ENCODE data around the gene AGAP3.

AGAP3 gene

DNA sequence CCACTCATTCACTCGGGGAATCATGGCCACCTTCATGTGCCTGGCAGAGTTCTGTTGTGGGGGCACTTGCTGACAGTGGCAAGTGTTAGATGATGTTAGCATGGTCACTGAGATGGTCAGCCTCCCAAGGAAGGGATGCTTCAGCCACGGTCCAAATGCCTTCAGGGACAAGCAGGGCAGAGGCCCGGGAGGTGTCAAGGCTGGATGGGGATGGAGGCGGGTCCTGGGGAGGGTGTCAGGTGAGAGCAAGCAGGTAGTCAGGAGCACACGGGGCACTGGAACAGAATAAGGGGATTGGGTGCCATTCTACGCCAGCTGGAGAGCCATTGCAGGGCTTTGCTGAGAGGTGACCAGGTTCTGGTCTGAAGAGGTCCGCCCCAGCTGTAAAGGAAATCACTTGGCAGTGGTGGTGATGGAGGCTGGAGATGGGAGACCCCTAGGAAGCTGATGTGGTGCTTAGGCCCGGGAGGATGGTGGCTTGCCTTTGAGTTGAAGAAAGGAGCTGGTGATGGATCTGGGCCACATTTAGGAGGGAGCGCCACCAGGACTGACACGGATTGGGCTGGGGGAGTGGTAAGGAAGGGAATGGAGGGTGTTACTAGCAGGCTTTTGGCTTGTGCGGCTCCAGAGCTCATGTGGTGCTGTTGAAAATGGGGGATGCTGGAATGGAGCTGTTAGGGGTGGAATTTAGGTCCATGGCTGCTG lies 24.1 kb downstream of the AGAP3 start:
- DNase-seq: no peak

DNA sequence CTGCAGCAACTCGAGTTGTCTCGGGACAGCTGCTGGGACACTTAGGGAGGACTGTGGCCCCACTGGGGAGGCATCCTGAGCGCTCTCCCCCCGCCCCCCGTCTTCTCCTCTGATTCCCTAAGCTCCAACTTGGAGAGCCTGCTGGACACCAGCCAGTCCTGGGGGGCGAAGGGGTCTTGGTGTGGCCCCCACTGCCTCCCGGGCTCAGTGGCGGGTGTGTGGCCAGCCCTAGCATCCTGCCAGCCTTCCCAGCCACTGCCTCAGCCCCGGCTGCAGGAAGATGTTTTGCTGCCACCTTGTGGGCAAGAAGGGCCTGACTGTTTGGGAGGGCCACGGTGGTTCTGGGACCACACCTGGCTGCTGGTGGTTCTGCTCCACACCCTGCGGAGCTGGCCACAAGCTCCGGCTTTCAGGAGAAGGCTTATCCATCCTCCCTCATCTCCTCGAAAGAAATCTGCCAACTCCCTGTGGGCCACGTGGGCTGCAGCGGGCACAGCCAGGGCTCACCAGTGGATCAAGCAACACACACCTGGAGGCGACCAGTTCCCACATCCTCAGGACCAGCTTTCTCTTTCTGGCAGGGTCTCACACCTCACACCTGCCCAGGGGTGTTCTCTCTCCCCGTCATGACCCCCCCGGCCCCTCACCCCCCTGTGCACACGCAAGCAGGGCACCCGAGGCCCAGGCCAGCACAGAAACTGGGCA lies 24.8 kb downstream of the AGAP3 start:
- peak; percentile 14 to 42 for DNase-seq

DNA sequence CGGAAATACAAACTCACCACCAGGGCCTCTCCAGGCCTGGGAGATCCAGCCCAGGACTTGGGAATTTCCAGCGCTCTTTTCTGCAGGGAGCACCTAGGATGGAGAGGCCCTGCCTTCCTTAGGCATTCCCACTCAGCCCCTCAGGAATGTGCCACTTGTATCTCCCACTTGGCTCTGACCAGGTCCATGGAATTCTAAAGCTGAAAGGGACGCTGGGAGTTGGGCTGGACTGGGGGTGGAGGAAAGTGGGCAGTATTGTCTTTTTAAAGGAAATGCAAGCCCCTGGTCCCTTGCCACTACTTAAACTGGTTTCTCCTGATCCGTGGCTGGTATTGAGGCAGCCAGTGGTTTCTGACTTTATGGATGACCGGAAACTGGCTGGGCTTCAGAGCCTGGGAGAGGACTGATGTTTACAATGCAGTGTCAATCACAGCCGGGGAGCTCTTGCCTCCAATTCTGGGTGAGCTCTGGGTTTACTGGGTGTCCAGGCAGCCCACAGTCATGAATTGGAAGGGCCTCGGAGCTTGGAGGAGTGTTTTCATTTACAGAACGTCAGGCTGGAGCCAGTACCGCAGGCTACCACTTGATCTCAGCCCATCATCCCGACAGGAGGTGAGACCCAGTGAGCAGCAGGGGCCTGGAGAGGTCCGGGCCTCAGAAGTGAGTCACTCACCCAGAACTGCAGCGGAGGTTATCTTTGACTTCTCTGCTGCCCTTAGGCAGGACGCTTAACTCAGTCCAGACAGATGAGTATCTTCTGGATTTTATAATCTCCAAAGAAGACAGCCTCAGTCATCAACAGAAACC lies 27.3 kb downstream of the AGAP3 start:
- peak in 1 of 2 experiments; percentile 6 for DNase-seq

DNA sequence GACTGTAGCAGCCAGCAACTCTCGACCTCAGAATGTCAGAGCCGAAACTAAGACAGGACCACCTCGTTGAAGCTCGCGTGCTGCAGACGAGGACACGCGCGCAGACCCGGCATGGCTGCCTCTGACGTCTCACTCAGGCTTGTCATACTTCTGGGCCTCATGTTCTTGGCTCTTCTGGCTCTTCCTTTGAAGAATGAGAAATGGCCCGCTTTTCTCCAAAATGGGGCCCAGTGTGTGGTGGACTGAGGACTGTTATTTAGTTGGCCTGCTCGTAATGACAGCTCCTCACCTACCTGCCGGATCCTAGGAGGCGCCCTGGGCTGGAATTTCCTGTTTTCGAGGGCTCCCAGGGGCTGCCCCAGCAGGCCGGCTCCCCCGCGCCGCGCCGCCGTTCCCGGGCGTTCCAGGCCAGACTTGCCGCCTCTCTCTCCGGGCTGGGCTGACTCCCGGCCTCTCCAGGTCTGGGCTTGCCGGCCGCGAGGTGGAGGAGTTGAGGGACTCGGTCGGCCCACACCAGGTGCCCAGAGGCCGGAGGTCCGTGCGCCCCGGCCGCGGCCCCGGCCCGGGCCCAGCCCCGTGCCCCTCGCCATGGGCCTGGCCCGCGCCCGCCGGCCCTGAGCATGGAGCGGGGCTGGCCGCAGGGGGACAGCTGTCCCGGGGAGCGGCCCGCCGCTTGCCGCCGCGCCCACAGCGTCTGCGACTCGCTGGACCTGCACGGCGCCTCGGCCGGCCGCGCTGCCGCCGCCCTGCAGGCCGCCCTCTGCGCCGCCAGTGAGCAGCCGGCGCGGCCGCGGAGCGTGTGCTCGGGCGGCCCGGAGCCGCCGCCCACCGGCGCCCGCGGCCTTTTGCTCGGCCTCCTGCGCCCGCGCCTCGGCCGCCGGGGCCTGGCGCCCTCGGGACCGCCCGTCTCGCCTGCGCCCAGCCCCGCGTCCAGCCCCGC lies 28.1 kb downstream of the AGAP3 start:
- no peak for DNase-seq

DNA sequence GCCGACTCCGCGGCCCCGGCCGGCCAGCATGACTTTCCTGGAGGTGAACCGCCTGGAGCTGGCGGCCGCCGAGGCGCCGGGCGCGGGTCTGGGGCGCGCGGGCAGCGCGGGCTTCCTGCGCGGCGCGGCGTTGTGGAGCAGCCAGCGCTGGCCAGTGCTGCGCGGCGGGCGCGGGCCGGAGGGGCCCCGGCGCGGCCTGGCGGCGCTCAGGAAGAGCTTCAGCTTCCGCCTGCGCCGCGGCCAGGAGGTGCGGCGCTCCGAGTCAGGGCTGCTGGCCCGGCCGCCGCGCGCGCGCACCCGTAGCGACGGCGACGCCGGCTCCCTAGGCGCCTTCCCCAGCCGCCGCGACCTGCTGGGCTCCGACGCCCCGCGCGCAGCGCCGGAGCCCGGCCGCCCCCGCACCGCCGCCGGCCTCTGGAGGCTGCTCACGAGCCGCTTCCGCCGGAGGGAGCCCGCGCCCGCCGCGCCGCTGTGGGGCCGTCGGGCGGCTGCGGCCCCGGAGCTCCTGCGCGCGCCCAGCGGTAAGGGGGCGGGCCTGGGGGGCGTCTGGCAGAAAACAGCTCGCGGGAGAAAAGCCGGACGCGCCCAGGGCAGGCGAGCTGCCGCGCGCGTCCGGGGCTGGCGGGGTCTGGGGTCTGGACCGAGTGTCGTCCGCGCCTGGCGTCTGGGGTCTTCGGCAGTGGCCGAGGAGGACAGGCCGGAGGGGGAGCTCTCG lies 29.0 kb downstream of the AGAP3 start:
- DNase-seq: no peak

DNA sequence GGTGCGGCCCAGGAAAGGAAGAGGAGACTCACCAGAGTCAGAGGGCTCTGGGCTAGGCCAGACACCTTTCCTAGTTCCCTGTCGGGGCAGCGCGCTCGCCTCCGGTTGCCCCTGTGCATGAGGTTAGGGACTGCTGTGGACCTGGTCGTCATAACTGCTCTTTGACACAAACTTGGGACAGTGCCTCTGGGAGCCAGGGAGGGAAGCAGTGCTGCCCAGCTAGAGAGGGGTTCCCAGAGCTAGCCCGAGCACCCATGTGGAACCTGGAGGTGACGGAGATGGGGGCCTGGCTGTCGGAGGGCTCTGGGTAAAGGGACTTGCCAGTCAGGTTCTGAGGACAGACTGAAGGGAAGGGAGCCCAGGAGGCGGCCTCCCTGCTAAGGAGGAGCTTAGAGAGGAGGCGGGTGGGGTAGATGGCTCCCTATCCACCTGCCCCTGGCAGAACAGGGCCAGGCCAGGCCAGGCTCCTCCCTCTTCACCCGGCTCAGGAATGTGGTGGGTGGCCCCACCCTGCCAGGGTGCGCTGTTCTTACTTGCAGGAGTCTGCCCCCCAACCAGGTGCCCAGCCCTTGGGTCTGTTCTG lies 29.7 kb downstream of the AGAP3 start:
- DNase-seq: no peak

DNA sequence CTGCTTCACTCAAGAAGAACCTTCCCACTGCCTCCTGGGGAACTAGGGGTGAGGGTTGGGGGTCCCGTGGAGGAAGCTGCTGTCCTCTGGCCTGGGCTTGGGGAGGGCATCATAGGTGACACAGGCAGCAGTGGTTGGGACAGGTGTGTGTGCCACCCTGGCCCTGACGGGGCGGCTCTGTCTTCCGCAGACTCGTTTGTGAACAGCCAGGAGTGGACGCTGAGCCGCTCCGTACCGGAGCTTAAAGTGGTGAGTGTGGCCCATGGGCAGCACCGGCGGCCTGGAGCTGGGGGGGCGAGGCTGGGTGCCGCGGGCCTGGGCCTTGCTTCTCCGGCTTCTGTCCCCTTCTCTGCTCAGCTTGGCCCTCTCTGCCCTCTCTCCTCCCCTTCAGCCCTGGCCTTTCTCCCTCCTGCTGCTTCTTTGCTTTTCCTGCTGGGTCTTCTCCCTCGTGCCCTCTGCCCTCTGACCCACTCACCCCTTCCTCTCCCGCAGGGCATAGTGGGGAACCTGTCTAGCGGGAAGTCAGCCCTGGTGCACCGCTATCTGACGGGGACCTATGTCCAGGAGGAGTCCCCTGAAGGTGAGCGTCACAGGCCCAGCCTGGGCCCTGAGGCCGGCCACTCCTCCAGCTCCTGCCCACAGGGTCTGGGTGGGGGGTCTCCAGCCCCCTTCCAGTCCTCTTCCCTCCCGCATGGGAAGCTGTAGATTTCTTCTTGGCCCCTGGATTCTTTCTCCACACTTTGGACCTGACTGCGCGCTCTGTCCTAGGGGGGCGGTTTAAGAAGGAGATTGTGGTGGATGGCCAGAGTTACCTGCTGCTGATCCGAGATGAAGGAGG lies 30.5 kb downstream of the AGAP3 start:
- DNase-seq: no peak

DNA sequence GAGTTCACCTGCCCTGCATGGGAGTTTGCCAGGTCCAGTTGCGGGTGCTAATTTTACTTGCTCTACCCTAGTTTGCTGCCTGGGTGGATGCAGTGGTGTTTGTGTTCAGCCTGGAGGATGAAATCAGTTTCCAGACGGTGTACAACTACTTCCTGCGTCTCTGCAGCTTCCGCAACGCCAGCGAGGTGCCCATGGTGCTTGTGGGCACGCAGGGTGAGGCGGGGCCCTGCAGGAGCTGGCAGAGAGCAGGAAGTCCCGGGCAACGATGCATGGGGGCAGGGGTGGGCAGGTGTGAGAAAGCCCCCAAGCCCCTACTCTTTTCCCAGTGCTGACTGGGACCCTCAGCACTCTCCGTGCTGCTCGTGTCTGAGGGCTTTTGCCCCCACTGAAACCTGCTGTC lies 31.3 kb downstream of the AGAP3 start:
- no peak for DNase-seq

DNA sequence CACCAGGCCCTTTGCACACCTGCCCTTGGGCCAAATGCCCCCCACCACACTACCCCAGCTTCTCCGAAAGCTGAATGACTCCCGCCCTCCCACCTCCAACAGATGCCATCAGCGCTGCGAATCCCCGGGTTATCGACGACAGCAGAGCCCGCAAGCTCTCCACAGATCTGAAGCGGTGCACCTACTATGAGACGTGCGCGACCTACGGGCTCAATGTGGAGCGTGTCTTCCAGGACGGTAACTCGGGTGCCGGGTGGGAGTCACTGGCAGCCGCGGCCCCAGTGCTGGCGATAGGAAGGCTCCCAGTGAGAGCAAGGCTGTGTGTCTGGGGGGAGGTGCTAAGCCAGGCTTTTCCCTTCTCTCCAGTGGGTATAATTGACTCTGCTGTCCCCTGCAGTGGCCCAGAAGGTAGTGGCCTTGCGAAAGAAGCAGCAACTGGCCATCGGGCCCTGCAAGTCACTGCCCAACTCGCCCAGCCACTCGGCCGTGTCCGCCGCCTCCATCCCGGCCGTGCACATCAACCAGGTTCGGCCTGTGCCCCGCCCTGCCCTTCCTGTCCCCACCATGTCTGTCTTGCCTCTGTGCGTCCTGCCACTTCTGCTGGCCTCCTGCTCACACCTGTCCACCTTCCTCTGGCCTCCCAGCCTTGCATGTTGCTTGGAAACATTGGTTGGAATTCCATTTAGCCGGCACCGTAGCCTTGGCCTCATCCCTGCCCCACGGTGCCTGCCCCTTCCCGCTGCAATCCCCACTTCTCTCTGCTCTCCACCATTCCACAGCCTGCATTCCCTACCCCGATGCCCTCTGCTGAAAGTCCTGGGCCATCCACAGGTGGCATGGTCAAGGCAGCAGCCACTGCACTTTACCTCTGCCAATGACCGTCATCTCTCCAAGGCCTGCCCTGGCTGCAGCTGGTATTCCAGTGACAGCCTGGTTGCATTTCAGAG lies 32.1 kb downstream of the AGAP3 start:
- no peak for DNase-seq

DNA sequence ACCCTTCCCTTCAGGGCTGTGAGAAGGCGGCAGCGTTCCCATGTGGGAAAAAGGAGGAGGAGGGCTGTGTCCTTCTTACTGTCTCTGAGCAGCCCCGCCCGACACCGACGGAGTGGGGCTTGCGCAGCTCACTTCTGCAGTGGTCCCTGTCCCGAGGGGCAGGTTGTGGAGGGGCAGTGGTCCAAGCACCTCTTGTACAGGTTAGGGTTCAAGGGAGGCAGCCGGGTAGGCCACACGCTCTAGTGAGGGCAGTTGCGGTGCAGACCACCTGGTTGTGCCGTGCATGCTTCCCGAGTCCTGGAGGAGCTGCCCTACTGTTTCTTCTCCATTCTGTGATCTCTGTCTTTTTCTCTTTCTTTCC lies 32.8 kb downstream of the AGAP3 start:
- no peak for DNase-seq

DNA sequence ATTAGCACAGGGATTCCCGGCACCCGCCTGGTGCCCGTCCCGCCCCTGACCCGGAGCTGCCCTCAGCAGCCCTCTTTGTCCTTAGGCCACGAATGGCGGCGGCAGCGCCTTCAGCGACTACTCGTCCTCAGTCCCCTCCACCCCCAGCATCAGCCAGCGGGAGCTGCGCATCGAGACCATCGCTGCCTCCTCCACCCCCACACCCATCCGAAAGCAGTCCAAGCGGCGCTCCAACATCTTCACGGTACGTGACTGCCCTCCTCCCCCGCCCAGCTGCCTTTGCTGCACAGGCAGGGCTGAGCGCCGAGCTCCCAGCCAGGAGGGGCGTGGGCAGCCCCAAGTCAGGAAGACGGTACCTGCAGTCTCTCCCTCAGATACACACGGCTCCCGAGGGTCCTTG lies 33.6 kb downstream of the AGAP3 start:
- no peak for DNase-seq

DNA sequence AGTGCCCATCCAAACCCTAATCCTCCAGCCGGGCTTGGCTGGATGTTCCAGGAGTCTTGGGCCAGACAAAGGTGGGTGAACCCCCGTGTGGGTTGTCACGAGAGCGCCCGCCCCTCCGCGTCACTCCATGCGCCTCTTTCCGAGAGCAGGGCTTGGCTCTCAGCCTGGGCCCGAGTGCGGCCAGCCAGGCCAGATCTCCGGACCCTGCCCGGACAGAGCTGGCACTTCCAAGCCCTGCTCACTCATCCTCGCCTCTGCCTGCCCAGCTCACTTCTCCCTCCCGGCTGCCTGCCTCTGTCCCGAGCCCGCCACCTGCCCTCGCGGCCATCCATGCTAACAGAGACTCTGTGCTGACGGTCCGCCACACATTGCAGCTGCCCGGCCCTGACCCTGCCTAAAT lies 34.6 kb downstream of the AGAP3 start:
- DNase-seq: no peak

DNA sequence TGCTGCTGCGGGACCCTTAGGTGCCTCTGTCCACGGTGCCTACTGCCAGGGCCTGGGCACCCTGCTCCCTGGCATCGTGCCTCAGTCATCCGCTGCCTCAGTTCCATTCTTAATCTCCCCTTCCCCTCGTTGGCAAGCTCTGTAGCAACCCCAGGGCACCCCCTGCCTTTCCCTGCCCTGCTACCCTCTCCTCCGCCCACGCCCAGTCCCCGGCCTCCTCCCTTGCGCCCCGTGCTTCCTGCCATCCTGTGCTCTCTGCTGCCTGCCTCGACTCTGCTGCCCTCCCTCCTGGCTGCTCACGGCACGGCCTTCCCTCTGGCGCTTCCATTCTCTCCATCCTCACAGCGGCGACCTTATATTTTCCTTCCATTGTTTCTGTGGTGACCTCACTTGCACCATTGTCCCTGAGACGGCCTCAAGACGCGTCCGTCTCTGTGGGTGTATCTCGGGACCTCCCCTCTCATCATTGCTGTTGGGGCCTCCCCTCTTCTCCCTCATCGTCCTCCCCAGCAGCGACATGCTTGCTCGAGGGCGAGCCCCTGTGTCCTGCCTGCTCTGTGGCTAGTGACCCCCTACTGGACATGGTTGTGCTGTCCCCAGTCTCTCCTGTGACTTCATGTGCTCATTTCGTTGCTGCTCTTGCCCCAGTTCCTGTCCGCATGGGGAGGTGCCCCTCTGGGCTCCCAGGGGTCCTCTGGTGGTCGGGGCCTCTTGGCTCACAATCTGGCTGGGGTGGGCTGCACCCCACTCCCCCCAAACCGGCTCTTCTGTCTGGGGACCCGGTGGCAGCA lies 35.3 kb downstream of the AGAP3 start:
- no peak for DNase-seq

DNA sequence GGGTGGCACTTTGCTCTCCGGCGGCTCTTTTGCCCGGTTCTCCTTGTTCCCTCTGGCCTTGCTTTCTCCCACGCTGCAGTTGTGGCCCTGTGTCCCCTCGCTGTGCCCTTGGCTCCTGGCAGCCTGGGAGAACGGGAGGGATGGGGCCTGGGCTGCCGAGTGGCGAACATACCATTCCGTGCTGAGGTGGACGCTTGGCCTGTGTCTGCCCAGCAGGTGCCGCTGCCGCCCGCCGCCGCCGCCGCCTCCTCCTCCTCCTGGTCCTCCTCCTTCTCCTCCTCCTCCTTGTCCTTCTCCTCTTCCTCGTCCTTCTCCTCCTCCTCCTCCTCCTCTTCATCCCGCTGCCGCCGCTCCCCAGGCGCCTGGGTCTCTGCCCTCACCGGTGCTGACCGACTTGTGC lies 36.0 kb downstream of the AGAP3 start:
- no peak for DNase-seq

DNA sequence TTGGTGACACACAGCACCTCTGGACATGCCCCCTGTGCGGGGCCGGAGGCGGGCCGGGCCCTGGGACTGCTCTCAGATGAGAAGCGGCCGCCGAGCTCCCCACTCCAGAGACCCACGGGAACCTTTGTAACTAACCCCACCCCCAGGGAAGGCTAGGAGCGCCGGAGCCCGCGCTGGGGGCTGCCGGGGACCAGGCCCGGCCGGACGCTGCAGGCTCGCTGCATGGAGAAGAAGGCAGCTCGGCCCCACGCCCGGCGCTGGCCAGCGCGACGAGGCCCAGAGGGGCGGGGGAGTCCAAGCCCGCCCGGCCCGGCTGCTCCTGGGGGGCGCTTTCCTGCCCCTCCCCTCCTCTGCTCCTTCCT lies 36.5 kb downstream of the AGAP3 start:
- DNase-seq: no peak

DNA sequence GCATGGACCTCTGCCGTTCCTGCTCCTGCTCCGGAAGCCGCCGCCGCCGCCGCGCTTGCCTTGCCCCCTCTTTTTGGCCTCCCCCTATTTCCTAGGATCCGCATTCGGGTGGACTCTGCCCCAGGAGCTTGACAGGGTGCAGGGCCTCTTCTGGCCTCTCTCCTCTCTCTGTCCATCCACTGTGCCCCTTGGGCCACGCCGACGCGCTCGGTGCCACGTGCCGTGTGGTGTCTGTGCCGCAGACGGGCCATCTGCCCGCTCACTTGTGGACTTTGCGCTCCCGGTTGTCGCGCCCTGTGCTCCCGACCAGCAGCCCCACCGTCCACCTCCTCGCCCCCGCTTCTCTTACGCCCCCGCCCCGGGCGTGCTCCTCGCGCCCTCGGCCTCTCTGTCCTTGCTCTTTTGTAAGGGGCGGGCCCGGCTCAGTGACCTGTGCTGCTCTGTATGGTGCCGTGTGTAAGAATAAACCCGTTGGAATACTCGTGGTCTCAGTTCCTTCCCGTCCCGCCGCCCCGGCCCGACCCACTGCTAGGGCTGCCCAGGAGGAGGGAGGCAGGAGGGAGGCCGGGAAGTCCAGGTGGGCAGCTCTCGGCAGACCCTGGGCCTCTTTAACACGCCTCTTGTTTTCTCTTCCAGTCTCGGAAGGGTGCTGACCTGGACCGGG lies 37.0 kb downstream of the AGAP3 start:
- no peak for DNase-seq

DNA sequence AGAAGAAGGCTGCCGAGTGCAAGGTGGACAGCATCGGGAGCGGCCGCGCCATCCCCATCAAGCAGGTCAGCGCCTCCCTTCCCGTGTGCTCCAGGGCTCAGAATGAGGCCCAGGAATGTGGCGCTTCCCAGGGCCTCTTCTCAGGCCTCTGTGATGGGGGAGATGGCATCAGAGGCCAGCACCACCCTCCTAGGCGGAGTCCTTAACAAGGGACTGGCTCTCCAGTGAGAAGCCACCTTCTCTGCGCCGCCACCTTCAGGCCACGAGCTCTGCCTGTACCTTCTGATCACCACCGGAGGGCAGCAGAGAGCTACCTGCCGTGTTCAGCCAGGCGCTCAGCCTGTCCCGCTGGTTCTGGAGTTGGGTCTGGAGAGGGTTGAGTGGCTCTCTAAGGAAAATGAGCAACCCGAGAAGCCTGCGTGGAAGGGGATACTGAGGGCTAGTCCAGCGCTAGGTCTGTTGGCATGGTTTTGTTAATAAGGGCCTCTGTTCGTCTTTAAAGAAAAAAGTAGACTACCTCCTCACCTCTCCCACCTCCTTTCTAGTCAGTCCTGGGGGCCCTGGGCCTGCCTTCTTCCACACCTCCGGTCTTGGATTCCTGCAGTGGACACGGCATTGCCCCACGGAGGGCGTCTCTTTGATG lies 37.7 kb downstream of the AGAP3 start:
- DNase-seq: peak; percentile 29 to 69

DNA sequence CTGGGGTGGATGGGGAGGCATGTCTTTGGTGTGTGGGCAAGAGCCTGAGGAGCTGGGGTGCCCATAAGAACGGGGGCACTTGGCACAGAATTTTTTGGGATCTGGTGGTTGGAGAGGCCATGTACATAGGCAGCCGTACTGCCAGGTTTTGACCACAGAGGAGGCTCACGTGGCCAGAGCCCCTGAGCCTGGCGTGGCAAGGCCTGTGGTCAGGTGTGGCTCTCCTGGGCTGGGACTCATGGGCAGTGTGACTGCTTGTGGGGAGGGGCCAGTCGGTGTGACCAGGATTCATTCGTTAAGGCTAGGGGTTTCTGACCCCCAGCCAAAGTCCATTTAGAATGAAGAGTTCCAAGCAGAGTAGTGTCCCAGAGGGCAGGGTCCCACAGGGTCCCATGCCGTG lies 38.2 kb downstream of the AGAP3 start:
- no peak for DNase-seq
